ENCODE results near the gene GPC6.
"Not testable (repeated sequence)": the region's sequence is repeated elsewhere in the genome, so short reads cannot be mapped to it uniquely, and the experiment has no call there.

Gene GPC6

DNA sequence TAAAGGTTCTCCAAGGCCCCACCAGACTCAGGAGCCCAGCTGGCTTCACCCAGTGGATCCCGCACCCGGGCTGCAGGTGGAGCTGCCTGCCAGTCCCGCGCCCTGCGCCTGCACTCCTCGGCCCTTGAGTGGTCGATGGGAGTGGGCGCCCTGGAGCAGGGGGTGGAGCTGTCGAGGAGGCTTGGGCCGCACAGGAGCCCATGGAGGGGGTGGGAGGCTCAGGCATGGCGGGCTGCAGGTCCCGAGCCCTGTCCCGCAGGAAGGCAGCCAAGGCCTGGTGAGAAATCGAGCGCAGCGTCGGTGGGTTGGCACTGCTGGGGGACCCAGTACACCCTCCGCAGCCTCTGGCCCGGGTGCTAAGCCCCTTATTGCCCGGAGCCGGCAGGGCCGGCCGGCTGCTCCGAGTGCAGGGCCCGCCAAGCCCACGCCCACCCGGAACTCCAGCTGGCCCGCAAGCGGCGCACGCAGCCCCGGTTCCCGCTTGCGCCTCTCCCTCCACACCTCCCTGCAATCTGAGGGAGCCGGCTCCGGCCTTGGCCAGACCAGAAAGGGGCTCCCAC lies 228.1 kb downstream of the GPC6 start:
- DNase-seq, result not testable (repeated sequence)

DNA sequence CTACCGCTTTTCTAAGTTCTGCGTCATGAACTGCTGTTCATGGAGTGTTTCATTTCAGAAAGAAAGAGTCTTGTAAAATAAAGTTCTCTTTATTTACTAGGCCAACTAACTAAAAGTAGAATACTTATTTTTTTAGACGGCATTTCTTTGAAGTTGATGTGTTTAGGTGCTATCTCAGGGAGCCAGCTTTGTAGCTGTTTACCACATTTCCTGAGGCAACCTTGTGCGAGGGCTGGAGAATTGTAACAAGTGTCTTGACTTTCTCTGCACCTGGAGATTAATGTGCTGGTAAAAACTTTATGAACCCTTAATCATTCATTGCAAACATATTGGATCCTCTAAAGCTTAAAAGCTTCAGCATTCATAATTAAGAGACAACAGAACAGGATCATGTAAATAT lies 229.3 kb downstream of the GPC6 start:
- DNase-seq, result no peak

DNA sequence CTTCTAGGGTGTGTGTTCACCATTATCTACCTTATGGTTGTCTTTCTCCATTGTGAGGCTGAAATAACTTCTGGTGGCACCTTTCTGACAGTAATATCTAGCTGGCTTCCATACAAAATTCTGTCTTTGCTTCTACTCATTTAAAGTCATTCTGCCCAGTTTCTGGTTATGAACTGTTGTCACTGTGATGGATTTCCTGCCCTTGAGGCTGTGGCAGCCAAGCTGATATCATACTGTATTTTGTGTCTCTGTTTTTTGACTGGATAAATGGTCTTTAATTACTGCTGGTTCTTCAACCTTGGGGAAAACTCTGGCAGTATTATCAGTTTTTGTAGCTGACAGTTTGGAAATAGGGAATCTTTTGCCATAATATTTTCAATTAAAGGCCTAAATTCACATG lies 233.4 kb downstream of the GPC6 start:
- no peak for DNase-seq

DNA sequence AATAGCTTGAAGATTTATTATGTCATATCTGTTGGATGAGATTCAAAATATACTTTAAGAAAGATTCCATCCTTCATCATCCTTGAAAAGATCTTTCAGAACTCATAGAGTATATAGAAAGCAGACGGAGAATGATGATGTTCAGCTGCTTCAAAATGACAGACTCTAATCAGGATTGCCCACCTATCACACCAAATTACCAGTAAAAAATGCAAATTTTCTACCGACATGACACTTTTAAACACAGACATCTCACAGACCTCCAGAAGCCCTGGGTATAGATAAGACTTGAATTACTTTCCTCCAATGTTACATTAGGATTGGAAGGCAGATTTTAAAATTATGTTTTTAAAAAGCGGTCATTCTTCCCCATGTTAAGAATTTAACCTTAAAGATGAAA lies 235.5 kb downstream of the GPC6 start:
- no peak for DNase-seq

DNA sequence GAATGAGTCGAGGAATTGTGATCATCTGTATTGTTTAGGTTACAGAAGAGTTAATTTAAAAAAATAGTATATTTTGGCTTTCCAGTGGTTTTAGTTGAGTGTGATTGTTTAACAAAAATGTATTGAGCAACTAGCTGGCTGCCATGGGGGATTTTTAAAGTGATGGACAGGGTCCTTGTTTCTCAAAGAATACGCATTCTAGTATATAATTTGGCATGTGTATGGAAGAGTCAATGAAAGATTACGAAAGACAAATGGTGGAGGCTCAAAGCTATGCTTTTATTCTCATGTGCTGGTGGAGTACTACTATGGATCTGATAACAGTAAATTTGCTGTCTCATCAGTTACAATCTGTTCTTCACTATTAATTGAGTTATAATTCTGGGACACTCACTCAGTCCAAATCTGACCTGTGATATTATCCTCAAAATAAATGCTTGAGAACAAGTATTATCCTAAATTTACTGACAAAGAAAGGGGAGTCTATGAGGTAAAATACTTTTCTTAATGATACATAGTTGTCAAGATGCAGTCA lies 240.0 kb downstream of the GPC6 start:
- DNase-seq, result no peak

DNA sequence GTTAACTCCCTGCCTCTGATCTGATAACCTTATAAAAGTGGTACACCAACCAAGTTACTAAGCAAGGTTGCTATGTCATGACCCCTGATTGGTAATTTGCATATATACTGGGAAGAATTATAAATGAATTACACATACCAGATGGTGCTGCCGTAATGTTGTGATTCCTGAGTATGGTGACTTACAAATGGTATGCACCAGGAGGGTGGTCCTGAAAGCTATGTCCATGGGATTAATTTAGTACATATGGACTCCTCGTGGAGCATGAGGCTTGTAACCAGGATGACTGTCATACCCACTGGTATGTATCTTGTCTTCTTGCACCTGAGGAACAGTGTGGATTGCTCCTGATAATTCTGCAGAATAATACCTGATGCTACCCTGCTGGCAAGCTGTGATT lies 240.6 kb downstream of the GPC6 start:
- no peak for DNase-seq

DNA sequence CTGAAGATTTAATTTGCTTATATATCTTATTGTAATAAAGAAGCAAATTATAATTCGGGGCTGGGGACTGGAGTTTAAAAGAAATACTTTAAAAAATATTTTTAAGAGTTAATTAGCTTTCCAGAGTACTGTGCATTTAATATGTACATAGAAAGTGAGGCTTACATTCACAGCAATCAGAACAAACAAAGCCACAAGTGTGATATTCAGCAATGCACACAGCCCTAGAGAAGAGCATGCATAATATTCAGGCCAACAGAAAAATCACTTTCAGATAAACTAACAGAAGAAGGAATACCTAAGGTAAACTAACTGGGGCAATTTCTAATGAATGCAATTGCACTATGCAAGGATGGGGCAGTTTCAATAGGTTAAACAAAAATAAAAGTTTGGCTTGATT lies 241.8 kb downstream of the GPC6 start:
- DNase-seq, result no peak

DNA sequence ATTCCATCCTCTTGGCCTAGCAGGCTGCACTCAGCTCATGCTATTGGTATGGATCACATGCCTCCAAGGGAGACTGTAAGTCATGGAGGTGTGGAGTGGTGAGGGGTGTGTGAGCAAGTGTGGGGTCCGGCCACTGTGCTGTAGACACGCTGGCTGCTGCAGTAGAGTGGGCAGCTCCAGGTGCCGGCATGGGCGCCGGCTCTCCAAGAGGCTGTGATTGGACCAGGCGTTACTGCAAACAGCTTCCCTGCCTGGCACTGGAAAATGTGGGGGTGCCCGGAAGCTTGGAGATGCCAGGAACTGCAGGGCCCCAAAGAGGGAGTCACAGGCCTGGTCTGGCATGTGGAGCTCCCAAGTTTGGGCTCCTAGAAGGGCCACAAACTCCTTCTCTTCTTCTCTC lies 245.7 kb downstream of the GPC6 start:
- DNase-seq, result no peak

DNA sequence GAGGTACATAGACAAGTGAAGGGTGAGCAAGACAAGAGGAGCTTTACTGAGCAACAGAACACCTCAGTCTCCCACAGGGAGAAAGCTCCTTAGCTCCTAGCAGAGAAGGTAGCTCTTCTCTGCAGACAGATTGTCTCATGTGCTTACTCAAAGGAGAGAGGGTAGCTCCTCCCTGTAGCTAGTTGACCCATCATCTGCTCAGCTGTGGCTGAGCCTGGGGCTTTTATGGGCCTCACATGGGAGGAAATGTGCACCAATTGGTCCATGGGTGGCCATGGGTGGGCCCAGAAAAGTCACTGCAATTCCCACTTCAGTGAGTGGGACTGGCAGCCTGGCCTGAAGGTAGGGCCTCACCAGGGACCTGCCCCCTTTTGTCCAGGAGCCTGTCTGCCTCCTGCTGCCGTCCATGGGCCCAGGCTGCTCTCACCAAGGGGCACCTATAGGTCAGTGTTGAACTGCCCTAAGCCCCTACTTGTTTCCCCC lies 246.2 kb downstream of the GPC6 start:
- DNase-seq, result no peak

DNA sequence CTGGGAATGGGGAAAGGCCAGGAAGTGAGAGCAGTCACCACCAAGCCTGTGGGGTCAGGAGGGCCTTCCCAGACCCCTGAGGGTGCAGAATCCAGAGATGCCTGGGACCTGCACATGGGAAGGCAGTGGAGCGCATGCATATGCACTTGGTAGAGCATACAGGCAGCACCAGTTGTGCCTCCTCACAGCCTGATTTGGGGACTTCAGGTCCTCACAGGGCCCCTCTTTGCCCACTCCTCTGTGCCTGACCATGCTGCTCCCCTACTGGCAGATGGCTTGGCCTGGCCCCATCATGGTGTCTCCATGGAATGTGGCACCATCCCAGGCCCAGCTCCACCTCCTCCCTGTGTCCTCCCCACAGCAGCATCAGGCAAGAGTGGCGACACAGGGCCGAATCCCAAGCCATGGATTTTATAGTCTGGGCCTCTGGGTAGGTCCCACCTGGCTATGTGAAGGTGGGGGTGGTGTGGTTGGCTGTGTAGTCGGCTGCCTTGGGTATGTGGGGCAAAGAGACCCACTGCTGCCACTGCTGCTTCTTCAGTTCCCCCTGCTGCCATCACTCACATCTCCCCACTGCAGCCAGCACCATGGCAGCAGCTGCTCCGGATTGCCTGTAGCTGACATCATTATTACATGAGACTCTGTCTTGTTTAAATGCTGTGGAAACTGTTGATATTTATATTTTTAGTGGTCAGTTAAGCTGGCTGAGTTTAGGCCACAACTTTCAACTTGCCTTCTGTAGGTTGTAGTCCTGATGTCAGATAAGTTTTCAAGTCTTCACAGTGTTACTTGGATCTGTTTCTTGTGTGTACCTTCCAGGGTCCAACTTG lies 247.0 kb downstream of the GPC6 start:
- DNase-seq, result no peak

DNA sequence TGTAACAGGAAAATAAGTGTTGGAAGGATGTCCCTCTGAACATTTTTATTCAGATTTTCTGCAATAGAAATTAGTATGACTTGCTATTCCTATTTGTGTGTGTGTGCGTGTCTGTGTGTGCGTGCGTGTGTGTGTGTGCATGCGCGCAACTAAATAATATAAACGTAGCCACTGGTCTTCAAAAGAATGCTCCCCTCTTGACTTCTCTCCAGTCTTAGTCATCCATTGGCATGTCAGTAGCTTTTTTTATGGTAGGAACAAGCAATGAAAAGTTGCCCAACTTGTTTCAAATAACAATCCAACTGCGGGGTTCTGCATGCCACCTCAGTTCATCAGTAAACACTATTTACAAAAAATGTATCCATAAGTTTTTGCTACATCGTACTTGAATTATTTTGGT lies 249.6 kb downstream of the GPC6 start:
- DNase-seq, result no peak

DNA sequence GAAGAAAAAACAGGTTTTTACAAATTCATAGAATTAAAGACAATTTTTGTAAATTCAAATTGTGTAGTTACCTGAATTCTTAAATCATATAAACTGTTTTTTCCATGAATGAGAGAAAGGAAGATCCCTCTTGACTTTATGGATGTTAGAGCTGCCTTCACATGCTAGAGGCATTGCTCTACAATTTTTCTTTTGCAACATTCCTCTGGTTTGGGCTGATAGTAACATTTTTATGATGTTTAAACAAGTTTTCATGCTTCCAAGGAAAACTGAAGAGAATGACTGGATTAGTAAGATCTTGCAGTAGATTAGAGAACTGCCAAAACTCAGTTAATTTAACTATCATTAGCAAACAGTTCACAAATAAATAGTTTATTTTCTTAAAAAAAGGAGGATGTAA lies 250.6 kb downstream of the GPC6 start:
- no peak for DNase-seq

DNA sequence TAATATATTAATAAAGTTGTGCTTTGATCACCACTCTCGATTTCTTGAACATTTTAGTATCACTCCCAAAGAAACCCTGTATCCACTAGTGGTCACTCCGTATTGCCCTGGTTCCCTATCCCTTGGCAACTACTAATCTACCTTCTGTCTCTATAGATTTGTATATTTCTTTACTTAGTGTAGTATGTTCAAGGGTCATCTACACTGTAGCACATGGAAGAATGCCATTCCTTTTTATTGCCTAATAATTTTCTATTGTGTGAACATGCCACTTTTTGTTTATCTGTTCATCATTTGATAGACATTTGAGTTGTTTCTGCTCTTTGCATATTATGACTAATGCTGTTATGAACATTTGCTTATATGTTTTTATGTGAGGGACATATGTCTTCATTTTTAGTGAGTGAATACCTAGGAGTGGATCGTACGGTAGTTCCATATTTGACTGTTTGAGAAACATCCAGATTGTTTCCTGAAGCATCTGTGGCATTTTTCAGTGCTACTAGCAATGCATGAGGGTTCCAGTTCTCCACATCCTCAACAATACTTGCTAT lies 254.0 kb downstream of the GPC6 start:
- no peak for DNase-seq

DNA sequence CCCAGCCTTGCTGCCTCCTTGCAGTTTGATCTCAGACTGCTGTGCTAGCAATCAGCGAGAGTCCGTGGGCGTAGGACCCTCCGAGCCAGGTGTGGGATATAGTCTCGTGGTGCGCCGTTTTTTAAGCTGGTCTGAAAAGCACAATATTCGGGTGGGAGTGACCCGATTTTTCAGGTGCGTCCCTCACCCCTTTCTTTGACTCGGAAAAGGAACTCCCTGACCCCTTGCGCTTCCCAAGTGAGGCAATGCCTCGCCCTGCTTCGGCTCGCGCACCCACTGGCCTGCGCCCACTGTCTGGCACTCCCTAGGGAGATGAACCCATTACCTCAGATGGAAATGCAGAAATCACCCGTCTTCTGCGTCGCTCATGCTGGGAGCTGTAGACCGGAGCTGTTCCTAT lies 269.5 kb downstream of the GPC6 start:
- not testable (repeated sequence) for DNase-seq

DNA sequence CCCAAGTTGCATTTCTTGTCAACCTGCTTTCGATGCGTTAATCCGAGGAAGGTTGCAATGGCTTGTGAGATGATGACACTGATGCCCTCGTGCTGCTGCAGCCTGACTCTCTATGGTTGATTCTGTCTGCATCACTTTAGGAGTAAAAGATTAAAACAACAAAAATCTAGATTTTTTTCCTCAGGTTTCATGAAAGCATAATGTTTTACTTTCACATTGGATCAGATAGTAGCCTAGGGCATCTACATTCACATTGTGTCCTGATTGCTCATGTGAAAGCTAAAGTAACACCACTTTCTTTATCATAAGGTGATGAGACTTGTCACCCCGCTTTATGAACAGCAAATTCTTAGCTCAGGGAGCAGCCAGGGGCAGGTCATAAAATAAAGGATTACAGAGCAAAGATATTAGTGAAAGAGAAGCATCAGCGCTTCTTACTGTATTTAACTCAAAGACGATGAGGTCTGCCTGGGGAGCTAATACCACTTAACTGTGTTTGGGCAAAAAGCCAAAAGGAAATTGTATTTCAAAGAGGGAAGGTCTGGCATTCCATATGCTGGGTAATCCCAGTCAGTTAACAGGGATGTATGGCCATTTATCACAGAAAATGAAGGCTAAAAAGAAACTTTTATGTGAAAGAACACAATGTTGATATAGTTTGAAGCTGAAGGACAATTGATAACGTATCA lies 270.5 kb downstream of the GPC6 start:
- DNase-seq, result no peak

DNA sequence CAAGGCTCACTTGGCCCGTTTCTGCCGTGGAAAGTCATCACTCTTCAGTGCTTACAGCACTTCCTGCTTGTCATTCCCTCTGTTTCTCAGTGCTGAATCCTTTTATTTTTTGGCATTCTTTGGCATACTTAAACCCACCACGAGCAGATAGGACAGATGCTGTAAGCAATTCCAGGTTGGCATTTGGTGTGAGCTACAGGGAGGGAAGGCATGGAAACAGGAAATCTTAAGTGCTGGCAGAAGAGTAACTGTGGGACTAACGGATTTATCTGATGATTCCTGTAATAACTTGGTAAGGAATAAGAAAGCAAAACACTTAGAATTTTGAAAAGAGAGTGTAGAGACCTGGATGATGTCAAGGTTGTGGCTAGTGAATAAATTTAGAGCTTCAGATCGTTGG lies 273.4 kb downstream of the GPC6 start:
- DNase-seq, result no peak

DNA sequence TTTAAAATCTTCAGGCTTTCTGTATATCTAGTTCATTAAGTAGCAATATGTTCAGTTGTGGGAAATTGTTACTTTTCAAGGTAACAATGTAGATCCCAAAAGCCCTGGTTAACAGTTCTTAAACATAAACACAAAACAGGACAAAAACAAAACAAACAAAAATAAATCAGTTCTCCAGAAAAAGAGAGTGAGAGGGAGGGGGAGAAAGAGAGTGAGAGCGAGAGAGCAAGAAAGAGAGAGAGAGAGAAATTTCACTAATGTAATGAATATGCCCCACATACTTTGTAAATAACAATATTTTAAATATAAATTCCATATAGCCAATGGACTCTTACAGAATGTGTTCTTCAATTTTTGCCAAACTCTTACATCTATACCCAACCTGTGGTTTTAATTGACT lies 275.5 kb downstream of the GPC6 start:
- DNase-seq, result no peak

DNA sequence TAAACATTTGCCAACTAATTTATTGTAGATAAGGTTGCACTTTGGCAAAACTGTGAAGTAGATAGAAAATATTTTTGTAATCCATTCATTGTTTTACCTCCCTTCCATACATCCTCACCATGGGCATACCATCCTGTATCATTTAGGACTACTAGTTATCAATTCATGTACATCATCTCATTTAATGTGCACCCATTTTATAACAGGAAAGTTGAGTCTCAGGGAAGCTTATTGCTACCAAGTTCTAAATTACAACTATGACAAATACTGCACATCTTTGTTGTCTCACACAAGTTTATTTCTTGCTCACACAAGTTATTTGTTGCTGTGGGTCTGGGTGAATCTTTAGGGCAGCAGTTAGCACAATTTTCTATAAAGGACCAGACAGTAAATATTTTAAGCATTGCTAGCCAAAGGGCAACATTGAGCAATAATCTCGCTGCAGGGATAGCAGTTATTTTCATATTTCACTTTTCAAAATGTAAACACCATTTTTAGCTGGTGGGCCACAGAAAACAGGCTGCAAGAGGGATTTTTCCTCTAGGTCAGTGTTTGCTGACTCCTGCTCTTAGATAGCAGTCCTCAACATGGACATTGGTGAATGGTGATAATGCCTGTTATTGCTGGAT lies 276.5 kb downstream of the GPC6 start:
- DNase-seq, result no peak

DNA sequence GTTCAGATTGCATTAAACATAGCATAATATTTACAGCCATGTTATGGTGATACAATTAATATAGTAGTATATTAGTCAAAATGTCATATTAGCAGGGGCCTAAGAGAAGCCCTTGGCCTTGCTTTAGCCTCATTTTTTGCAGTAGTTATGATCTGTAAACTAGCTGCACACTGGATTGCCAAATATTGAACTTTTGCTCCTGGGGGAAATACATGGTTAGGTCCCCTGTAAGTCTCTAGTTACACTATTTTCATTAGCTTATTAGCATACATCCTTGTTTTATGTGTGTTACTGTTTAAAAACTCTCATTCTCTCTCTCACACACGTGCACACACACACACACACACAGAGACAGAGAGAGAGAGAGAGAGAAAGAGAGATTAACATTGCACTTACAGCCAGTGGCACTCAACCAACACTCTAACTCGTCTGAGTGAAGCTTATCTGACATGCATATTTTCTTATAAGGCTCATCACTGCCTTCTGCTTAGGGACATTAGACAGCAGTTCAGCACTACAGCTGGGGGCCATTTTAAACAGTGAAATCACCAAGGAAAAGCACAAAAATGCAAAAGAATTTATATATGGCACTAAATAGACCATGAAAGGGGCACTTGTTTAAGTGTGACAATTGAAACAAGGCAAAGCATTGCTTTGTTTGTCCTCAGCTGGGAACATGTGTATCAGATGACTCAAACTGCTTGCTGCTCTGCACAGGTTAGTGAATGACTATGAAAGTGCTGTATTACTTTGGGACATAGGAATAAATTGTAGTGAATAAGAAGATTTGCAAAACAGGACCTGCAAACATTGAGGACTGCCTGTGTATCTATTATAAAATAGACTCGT lies 278.7 kb downstream of the GPC6 start:
- no peak for DNase-seq

DNA sequence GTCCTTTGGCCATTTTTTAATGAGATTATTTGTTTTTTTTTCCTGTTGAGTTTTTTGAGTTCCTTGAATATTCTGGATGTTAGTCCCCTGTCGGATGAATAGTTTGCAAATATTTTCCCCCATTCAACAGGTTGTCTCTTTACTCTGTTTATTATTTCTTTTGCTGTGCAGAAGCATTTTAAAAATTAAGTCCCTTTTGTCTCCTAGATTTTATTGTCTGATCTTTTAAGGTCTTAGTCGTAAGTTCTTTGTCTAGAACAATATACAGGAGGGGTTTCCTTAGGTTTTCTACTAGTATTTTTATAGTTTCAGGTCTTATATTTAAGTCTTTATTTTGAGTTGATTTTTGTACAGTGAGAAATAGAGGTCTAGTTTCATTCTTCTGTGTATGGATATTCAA lies 284.4 kb downstream of the GPC6 start:
- no peak for DNase-seq

DNA sequence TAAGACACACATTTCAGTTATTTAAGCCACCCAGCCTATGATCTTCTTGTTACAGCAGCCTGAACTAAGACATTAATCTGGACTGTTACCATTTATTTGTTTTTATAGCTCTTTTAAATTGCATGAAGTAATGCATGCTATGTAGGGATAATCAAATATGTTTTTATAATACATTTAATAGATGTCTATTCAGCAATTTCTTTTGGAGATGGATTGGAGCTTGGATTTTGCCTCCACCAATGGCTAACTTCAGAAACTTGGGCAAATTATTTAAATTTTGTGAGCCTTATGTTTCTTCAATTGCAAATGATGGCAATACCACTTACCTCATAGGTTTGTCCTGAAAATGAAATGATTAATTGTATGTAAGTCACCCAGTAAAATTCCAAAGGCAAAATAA lies 288.7 kb downstream of the GPC6 start:
- no peak for DNase-seq

DNA sequence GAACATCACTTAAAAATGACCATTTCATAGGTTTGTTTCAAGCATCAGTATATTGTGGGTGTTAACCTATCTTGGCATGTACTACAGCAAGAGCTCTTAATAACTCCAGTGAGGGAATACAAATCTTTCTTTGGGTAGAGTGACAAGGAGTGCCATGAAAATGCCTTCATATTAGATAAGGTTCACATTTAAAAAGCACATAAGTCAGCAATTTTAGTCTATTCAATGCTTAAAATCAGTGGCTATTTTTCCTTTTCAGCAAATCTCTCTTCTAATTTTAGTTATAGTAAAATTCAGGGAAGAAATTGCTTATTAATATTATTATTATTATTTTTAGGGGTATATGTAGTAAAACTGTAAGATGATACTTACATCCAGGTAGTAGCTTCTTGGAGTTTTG lies 291.1 kb downstream of the GPC6 start:
- DNase-seq, result no peak
